ENCODE results near the gene SLC8A3. TPM values are rescaled to one million over a fixed set of nuclear protein-coding genes. Genes with fewer than 3 reads are reported as not detected.

SLC8A3 gene
- total and polyA plus RNA-seq, 9 of the 15 experiments (the other 6 are each of a cell fraction or from before 2014, with no cell fraction given): not detected

GRCh38 chr14:70237710-70238109, 49.0 kb upstream of the SLC8A3 start (continued):
- TF ChIP-seq E4F1 (CRISPR knock-in tag; IDR thresholded peaks at IDR 0.05; ENCODE audit: borderline replicate concordance): no peak
- TF ChIP-seq ASH1L (IDR thresholded peaks at IDR 0.05; ENCODE audit: borderline replicate concordance, low read depth, partially characterized antibody): no peak
- TF ChIP-seq ZZZ3 (IDR thresholded peaks at IDR 0.05): no peak
- no peak for TF ChIP-seq SAFB2 (IDR thresholded peaks at IDR 0.05; ENCODE audit: borderline replicate concordance, low read depth, low read length, severe bottlenecking)
- no peak for TF ChIP-seq TOE1 (IDR thresholded peaks at IDR 0.05; ENCODE audit: borderline replicate concordance)
- no peak for TF ChIP-seq TOE1 (CRISPR knock-in tag; IDR thresholded peaks at IDR 0.05; ENCODE audit: borderline replicate concordance, low read depth)
- TF ChIP-seq ELF1 (tag; IDR thresholded peaks at IDR 0.05): no peak
- peak; percentile 63 for TF ChIP-seq PKNOX1 (IDR thresholded peaks at IDR 0.05)
- no peak for TF ChIP-seq WHSC1 (IDR thresholded peaks at IDR 0.05; ENCODE audit: low read length)
- peak; percentile 99 for TF ChIP-seq CBFA2T2 (conservative IDR thresholded peaks at IDR 0.05)
- no peak for TF ChIP-seq PHF8 (IDR thresholded peaks at IDR 0.05; ENCODE audit: borderline replicate concordance, low read length)
- TF ChIP-seq ZNF184 (CRISPR knock-in tag; IDR thresholded peaks at IDR 0.05): no peak
- TF ChIP-seq LCOR (CRISPR knock-in tag; IDR thresholded peaks at IDR 0.05): no peak
- TF ChIP-seq THRB (CRISPR knock-in tag; conservative IDR thresholded peaks at IDR 0.05): no peak
- TF ChIP-seq ETV6 (IDR thresholded peaks at IDR 0.05; ENCODE audit: borderline replicate concordance in 1 of 2, low read depth in 2 of 2, low read length in 1 of 2): peak in 1 of 2 experiments; percentile 37; a peak in 1 of 4 replicates
- TF ChIP-seq ETV6 (CRISPR knock-in tag; IDR thresholded peaks at IDR 0.05; ENCODE audit: borderline replicate concordance): no peak
- no peak for TF ChIP-seq ZKSCAN1 (IDR thresholded peaks at IDR 0.05; ENCODE audit: low read depth, low read length)
- no peak for TF ChIP-seq ZNF717 (CRISPR knock-in tag; IDR thresholded peaks at IDR 0.05)
- TF ChIP-seq ZNF408 (CRISPR knock-in tag; IDR thresholded peaks at IDR 0.05; ENCODE audit: low read depth): no peak
- TF ChIP-seq ZBTB34 (CRISPR knock-in tag; IDR thresholded peaks at IDR 0.05): no peak
- no peak for TF ChIP-seq SRF (CRISPR knock-in tag; IDR thresholded peaks at IDR 0.05)
- TF ChIP-seq ETS1 (conservative IDR thresholded peaks at IDR 0.05; ENCODE audit: control insufficient read depth, low read depth, low read length): peak; percentile 88
- no peak for TF ChIP-seq ZNF77 (CRISPR knock-in tag; IDR thresholded peaks at IDR 0.05)
